Ishikawa (cell line): ENCODE measurements around the gene SBF2.

Experiments used
- CEBPB ChIP-seq: IDR thresholded peaks from 2 replicates; pipeline ENCODE4 v1.6.1; 2012
- CREB1 ChIP-seq: IDR thresholded peaks from 2 replicates; pipeline ENCODE4 v1.6.1; 2012; ENCODE audit warnings: low read depth
- EGR1 ChIP-seq: IDR thresholded peaks from 2 replicates; pipeline ENCODE4 v1.6.1; 2012
- EP300 ChIP-seq: IDR thresholded peaks from 2 replicates; pipeline ENCODE4 v1.6.1; 2012; ENCODE audit warnings: borderline replicate concordance
- FOXM1 ChIP-seq: IDR thresholded peaks from 2 replicates; pipeline ENCODE4 v1.6.1; 2012; ENCODE audit warnings: low read depth, borderline replicate concordance
- NFIC ChIP-seq: IDR thresholded peaks from 2 replicates; pipeline ENCODE4 v1.6.1; 2012
- RAD21 ChIP-seq: IDR thresholded peaks from 2 replicates; pipeline ENCODE4 v1.6.1; 2012; ENCODE audit warnings: low read depth
- TAF1 ChIP-seq: IDR thresholded peaks from 2 replicates; pipeline ENCODE4 v1.6.1; 2012; ENCODE audit warnings: low read depth, mild to moderate bottlenecking
- TCF12 ChIP-seq: IDR thresholded peaks from 2 replicates; pipeline ENCODE4 v1.6.1; 2012; ENCODE audit warnings: low read depth
- TEAD4 ChIP-seq: IDR thresholded peaks from 2 replicates; pipeline ENCODE4 v1.6.1; 2012
- YY1 ChIP-seq: IDR thresholded peaks from 2 replicates; pipeline ENCODE4 v1.6.1; 2012; ENCODE audit warnings: low read depth
- ZBTB7A ChIP-seq: IDR thresholded peaks from 2 replicates; pipeline ENCODE4 v1.6.1; 2012; ENCODE audit warnings: low read depth
- TF ChIP-seq, protein P1 (sequence below): IDR thresholded peaks from 2 replicates; pipeline ENCODE4 v1.6.1; 2012
- TF ChIP-seq, protein P2 (sequence below): IDR thresholded peaks from 2 replicates; pipeline ENCODE4 v1.6.1; 2012; ENCODE audit warnings: low read depth, mild to moderate bottlenecking
- TF ChIP-seq, protein P3 (sequence below): IDR thresholded peaks from 2 replicates; pipeline ENCODE4 v1.6.1; 2012

SBF2 gene

GRCh38 chr11:9758637-9759518 lies 535.1 kb downstream of the SBF2 start:
- TF ChIP-seq, protein P1, sequence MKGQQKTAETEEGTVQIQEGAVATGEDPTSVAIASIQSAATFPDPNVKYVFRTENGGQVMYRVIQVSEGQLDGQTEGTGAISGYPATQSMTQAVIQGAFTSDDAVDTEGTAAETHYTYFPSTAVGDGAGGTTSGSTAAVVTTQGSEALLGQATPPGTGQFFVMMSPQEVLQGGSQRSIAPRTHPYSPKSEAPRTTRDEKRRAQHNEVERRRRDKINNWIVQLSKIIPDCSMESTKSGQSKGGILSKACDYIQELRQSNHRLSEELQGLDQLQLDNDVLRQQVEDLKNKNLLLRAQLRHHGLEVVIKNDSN = 0 out of 2 replicates have a peak, but pooled peaks have one; percentile 20
- TF ChIP-seq, protein P2, sequence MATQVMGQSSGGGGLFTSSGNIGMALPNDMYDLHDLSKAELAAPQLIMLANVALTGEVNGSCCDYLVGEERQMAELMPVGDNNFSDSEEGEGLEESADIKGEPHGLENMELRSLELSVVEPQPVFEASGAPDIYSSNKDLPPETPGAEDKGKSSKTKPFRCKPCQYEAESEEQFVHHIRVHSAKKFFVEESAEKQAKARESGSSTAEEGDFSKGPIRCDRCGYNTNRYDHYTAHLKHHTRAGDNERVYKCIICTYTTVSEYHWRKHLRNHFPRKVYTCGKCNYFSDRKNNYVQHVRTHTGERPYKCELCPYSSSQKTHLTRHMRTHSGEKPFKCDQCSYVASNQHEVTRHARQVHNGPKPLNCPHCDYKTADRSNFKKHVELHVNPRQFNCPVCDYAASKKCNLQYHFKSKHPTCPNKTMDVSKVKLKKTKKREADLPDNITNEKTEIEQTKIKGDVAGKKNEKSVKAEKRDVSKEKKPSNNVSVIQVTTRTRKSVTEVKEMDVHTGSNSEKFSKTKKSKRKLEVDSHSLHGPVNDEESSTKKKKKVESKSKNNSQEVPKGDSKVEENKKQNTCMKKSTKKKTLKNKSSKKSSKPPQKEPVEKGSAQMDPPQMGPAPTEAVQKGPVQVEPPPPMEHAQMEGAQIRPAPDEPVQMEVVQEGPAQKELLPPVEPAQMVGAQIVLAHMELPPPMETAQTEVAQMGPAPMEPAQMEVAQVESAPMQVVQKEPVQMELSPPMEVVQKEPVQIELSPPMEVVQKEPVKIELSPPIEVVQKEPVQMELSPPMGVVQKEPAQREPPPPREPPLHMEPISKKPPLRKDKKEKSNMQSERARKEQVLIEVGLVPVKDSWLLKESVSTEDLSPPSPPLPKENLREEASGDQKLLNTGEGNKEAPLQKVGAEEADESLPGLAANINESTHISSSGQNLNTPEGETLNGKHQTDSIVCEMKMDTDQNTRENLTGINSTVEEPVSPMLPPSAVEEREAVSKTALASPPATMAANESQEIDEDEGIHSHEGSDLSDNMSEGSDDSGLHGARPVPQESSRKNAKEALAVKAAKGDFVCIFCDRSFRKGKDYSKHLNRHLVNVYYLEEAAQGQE = no peak
- TF ChIP-seq YY1 = 0 out of 2 replicates have a peak, but pooled peaks have one; percentile 8
- peak; percentile 72; the same call in 1 of the 2 replicates for TF ChIP-seq ZBTB7A
- peak; percentile 62; the same call in 1 of the 2 replicates for TF ChIP-seq TCF12
- TF ChIP-seq FOXM1 = 0 out of 2 replicates have a peak, but pooled peaks have one; percentile 22
- no peak for TF ChIP-seq TEAD4
- TF ChIP-seq EGR1 = no peak
- no peak for TF ChIP-seq CREB1
- peak; percentile 69 for TF ChIP-seq EP300
- no peak; the same call in 1 of the 2 replicates for TF ChIP-seq RAD21
- no peak for TF ChIP-seq CEBPB
- TF ChIP-seq TAF1 = peak; percentile 38
- TF ChIP-seq, protein P3, sequence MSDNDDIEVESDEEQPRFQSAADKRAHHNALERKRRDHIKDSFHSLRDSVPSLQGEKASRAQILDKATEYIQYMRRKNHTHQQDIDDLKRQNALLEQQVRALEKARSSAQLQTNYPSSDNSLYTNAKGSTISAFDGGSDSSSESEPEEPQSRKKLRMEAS = 0 out of 2 replicates have a peak, but pooled peaks have one; percentile 31
- TF ChIP-seq NFIC = no peak; the same call in 1 of the 2 replicates

DNA sequence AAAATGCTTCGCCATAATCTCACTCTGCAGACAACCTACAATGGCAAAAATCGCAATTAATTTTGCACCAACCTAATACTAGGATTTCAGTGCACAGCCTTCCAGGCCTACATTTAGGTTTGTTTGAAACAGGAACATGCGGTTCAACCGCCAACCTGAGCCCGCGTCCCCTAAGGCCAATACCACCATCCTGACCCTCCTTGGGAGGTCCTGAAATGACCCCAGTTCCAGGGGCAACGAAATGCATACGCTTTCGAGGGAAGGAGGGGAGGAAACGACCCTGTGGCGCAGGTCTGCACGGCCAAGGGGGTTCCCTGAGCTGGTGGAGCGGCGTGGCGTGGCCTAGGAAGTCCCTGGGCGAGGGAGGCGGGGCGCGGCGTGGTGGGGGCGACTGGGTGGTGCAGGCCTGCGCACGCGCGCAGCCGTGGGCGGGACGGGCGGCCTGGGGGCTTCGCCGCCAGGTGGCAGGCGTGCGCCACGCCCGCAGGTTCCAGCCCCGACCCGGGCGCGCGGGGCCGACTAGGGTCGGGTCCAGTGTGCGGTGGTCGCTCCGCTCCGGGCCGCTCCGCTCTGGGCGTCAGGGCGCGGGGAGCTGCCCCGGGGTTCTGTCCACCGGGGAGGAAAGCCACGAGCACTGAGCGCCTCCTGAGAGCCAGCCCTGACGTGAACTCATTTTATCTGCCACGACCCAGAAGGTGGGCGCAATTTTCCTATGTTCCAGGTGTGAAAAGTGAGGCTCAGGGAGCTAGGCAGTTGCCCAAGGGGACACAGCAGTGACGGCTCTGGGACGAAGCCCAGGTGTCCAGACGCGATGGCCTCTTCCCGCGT lies 536.0 kb downstream of the SBF2 start:
- TF ChIP-seq EGR1 (peak; percentile 44; the same call in 1 of the 2 replicates), TCF12 (0 out of 2 replicates have a peak, but pooled peaks have one; percentile 32), TAF1 (no peak; the same call in 1 of the 2 replicates), EP300 (no peak), RAD21 (peak; percentile 63; the same call in 1 of the 2 replicates), YY1 (no peak), ZBTB7A (peak; percentile 89; the same call in 1 of the 2 replicates)
- TF ChIP-seq, protein P3 = peak; percentile 72

GRCh38 chr11:9756878-9757277 lies 537.1 kb downstream of the SBF2 start:
- TF ChIP-seq, protein P3 = no peak
- no peak for TF ChIP-seq FOXM1
- no peak for TF ChIP-seq ZBTB7A
- TF ChIP-seq EP300 = no peak
- TF ChIP-seq YY1 = no peak
- TF ChIP-seq, protein P1 = no peak
- no peak for TF ChIP-seq NFIC
- TF ChIP-seq, protein P2 = no peak
- TF ChIP-seq TEAD4 = no peak
- no peak for TF ChIP-seq CEBPB
- TF ChIP-seq TCF12 = no peak
- TF ChIP-seq RAD21 = no peak
- no peak for TF ChIP-seq TAF1
- no peak for TF ChIP-seq CREB1
- TF ChIP-seq EGR1 = no peak

GRCh38 chr11:9756461-9756860 lies 537.6 kb downstream of the SBF2 start:
- TF ChIP-seq ZBTB7A (no peak), EP300 (no peak), TAF1 (no peak), FOXM1 (no peak), RAD21 (no peak), EGR1 (no peak), CREB1 (no peak)
- TF ChIP-seq, protein P3 = no peak
- TF ChIP-seq, protein P1 = no peak
